DMS53 treated with DMSO at 0.1 percent for 48 hours (cell line): ENCODE data around the gene IVNS1ABP.

Experiments used
- DNase-seq: peaks from one replicate; lab custom pipeline; 2025; ENCODE audit not compliant: unreplicated experiment; lab: John Stamatoyannopoulos, UW

The IVNS1ABP gene

DNA sequence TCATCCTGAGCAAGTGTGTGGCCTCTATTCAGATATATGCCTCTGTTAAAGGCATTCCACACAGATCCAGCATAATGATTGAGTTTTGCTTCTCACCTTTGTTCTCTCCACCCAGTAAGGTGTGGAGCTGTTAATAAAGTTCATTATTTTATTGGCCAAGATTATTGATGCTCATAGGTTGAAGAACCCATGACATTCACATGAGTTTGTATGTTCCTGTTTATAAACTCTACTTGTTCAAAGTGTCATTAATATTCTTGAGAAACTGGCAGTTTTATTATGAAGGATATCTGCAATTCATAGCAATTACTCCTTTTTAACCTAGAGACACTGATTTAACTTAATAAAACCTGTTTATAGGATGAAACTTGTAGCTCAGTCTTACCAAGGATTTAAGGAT lies 22.0 kb downstream of the IVNS1ABP start:
- DNase-seq = no peak

DNA sequence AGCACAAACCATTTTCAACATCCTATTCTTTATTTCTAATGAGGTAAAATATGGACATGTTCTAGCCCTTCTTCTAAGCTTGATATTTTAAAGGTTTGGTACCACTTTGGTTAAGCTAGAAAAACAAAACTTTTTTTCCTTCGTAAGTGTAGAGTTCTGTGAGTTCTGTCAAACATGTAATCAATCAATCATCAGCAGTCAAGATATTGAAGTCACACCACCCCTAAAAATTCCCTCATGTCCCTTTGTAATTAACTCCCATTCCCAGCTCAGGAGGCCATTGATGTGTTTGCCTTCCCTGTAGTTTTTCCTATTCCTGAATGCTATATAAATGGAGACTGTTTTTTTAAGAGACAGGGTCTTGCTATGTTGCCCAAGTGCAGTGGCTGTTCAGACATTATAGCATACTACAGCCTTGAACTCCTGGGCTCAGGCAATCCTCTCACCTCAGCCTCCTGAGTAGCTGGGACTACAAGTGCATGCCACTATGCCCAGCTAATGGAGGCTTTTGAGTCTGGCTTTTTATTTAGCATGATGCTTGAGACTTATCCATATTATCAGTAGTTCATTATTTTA lies 23.0 kb downstream of the IVNS1ABP start:
- DNase-seq = no peak

DNA sequence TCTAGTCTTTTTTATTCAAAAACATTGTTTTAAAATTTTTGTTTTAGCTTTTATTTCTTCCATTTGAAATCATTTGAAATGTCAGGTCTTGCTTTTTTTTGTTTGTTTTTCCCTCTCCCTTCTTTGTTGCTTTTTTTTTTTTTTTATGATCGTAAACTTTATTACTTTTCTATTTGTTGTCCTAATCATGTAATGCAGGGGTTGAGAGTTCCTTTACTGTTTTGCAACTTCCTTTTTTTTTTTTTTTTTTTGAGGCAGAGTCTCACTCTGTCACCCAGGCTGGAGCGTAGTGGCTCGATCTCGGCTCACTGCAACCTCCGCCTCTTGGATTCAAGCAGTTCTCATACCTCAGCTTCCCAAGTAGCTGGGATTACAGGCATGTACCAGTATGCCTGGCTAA lies 24.8 kb downstream of the IVNS1ABP start:
- DNase-seq = no peak

DNA sequence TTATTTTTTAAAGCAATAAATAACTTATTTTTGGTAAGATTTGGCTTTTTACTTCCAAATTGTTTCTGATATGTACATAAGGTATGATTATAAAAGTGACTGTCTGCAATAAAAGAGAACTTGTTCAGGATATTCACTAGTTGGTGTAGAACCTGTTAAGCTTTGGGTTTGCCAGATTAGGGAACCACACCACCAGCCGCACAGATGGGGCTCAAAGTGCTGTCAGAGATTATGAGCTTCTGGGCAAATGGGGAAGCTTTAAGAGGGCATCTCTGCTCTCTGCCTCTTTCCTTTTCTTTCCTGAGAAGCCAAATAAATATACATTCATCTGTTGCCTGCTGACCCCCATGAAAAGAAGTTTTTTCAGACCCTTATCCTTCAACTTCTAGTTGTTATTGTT lies 25.4 kb downstream of the IVNS1ABP start:
- DNase-seq = no peak

DNA sequence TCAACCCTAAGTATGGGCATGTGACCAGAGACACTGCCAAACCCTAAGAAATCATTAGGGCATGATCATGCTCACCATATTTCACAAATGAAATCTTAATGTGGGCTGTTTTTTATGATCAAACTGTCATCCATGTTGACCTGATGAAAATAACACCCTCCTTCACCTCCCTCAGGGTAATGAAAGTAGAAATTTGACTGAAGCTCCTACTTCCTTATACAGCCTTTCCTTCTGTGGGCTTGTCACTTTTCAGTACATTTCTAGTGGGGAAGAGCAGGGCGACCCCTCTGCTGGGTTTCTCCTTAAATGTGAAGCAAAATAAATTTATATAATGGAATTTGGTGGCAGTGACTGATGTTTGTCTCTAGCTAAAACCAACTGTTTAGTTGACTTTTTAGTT lies 25.9 kb downstream of the IVNS1ABP start:
- DNase-seq = no peak

DNA sequence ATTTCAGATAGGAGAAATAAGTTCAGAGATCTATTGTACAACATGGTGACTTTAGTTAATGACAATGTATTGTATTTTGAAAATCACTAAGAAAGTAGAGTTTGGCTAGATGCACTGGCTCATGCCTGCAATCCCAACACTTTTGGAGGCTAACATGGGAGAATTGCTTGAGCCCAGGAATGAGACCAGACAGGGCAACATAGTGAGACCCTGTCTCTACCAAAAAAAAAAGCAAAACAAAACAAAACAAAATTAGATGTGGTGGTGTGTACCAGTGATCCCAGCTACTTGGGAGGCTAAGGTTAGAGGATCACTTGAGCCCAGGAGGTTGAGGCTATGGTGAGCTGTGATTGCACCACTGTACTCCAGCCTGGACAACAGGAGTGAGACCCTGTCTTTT lies 27.2 kb downstream of the IVNS1ABP start:
- DNase-seq = no peak

DNA sequence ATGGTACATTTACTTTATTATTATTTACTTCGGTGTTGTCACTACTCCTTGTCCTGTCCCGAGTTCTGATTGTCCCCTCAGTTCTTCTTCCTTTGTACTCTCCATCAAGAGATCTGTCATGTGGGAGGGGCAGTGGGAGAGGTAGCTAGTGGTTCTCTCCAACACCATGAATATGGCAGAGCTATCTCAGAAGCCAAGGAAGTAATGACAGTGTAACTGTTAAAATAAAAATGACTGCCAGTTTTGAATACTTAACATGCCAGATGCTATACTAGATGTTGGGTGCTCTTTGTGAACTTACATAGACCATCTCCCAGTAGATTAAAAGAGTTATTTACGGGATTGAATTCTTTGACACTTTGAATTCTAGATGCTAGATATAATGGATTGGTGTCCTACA lies 28.6 kb downstream of the IVNS1ABP start:
- no peak for DNase-seq

DNA sequence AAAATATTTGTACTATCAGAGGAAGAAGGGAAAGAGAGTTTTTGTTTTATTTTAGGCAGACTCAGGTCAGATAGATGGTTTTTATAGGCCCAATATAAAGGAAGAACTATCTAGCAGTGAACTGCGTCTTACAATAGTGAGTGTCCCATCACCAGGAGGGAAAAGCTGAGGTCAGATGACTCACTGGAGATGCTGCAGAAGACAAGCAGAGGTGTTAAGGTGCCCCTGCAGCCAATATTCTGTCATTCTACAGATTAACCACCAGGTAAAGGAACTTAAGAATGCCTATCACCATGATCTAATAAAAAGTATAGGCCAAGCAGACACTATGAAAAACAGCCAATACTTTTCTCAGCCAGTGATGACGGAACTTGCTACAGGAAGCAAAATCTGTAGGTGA lies 29.6 kb downstream of the IVNS1ABP start:
- no peak for DNase-seq

DNA sequence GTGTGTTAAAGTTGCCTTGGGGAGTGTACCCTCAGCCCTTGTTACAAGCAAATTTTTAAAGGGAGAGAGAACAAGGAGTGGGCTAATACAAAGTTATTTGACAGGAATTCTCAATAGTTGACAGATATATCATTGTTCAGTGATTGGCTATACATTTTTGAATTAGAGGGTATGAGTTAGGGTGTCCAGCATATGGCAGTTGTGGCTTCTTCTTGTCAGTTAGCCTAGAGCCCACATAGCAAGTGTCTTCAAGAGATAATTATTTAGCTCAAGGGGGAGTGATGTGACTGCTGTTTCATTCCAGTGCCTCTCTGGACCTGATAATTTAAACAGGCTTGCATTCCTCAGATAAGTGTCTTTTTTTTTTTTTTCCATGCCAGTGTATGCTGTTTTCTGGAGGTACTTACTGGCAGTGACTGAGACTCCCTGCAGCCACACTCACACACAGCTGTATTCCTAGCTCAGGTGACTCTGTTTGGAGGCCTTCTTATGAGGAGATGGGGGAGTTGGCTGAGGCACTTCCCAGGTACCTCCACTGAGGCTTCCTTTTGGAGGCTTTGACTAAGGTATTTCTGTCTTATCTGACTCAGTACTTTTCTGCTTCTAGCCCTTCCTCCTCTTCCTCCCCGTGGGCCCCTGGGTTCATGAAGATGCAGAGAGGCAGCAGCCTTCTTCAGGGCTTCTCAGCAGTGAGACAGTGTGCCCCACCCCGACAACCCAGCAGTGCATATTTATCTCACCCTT lies 32.3 kb downstream of the IVNS1ABP start:
- DNase-seq = no peak

DNA sequence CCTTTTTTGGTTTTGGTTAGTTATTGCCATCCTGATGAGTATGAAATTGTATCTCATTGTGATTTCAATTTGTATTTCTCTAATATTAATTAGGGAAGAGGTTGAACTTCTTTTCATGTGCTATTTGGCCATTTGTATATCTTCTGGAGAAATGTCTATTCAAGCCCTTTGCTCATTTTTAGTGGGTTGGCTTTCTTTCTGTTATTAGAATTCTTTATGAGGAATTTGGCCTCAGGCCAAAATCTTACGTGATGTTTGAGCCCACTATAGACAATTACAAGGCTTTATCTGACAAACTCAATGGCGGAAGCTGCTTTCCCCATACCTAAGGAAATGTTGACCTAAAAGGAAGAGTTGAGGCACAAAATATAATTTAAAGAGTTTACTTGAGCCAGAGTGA lies 32.9 kb downstream of the IVNS1ABP start:
- DNase-seq = no peak

DNA sequence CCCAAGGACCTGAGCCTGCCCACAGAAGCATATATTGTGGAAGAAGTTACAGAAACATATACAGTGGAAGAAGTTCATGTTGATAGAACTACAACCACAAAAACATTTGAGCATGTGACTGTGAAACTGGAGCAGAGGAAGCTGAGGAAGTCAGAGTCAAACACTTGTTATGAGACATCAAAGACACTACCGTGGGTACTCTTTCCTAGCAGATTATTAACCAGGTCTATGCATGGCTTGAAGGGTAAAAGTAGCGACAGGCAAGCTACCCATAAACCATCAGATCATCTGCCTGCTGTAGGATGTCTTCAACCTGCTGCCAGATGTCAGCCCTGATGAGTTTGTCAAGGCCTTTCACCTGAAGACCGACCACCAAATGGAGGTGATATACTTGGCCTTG lies 35.8 kb downstream of the IVNS1ABP start:
- peak; percentile 79 for DNase-seq

DNA sequence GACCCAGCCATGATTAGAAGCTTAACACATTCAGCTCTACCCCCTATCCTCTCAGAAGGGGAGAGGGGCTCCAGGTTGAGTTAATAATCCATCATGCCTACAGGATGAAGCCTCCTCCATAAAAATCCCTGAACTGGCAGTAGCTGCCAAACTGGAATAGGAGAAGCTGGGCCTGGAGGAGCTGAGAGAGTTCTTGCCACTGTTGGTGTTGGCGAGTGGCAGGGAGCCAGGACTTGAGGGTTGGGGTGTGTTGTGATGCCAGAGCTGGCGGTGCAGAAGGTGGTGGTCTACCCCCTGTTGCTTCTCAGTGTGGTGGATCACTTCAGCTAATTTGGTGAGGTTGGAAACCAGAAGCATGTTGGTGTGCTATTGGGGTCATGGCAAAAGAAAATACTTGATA lies 36.5 kb downstream of the IVNS1ABP start:
- DNase-seq = no peak

DNA sequence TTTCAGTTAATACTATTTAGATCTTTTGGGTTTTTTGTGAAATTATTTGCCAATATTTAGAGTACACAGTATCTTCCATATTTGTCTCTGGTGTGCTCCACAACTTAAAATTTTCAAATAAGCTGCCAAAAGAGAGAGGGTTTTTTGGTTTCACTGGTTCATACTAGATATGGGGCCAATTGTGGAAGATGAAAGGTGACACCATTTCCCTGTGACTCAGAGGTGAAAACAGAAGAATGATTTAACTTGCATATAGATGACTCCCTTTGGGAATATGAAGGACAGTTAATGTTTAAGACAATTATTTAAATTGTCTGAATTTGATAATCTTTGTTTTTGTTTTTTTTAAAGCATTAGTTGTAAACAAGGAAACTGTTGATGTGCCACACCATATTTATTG lies 37.5 kb downstream of the IVNS1ABP start:
- DNase-seq = peak; percentile 4

DNA sequence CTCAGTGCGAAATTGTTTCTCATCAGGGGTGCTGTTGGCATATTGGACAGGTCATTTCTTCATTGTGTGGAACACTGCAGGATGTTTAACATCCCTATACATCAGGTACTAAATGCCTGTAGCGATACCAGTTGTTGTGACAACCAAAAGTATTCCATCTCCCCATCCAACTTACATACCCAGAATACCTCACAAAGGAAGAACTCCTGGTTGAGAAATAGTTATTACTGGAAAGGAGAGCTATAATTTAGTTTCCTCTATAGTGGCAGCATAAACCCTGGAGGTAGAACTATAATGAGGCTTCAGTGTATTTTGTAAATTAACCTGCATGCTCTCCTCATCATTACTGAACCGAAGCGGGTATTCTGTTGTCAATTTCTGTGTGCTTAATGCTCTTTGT lies 45.1 kb downstream of the IVNS1ABP start:
- DNase-seq = no peak

DNA sequence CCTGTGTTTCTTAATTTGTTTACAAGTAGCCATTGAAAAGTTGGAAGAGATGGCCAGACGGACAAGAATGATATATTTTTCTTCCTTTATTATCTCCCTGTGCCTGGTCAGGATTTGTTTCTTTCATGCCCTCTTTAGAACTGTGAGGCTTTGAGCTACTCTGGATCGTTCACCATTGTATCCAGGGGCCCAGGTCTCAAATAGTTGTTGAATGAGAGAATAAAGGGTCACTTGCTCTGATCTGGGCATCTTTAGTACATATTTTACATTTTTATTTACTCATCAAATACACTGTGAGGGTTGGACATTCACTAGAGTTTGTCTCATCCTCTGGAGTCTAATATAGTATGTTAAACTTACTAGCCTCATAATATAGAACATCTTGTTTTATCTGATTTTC lies 48.7 kb downstream of the IVNS1ABP start:
- no peak for DNase-seq

DNA sequence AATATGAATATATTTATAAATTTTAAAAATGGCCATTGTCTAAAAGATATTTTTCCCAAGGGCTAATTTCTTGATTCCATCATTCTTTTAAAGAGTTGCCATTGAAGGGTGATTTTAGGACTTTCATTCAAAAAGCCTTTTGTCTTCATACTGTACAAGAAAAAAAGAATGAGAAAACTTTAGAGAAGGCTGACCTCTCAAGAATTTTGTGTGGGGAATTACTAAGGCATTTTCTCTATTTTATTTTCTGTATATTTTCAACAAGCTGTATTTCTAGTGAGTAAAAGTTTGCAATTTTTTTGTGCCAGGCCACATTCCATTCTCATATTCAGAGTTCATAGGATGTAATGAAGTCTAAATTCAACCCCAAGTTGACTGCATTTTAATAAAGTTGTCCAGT lies 49.3 kb downstream of the IVNS1ABP start:
- DNase-seq = no peak

DNA sequence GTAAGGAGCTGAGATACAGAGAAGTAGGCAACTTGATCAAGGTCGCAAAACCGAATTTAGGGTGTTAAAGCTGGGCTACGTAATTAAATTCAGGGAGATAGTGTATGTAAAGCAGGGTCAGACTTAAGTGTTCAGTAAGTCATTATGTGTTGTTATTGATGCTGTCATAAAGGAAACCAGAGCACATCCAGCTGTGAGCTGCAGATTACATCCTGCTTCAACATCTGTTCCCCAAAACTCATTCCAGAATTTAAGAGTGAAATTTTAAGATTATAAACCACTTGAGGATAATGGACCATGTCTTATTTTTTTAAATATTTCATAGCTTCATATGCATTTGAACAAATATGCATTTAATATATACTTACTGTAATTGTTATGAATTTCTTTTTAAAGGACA lies 49.7 kb downstream of the IVNS1ABP start:
- DNase-seq = no peak

DNA sequence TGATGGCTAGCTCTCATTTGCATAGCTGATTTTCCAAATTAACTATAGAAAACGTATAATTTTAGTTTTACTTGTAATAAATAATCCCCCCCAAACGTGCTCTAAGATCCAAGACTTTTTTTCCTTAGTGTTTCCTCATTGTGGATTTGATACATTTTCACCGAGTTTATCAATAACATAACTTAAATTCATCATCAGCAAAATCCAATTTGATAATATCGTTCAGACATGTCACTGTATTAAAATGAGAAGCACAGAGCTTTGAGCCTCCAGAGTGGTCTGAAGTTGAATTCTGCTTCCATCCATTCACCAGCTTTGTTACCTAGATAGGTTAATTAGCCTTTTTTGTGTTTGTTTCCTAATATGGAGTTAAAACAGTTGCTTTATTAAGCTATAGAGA lies 51.7 kb downstream of the IVNS1ABP start:
- no peak for DNase-seq

DNA sequence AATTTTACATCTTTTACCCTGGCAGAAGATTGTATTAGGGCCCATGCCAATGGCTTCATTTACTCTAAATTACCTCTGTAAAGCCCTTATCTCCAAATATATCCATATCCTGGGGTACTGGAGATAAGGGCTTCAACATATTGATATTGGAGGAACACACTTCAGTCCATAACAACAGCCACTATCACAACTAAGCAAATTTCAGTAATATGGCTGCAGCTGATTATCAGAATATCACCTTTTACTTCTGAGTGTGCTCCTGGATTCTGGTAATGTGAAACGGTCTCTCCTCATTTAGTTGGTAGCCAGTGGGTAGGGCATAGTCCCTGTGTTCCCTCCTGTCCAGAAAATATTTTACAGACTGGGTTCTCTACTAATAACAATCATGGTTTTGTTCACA lies 53.3 kb downstream of the IVNS1ABP start:
- no peak for DNase-seq

DNA sequence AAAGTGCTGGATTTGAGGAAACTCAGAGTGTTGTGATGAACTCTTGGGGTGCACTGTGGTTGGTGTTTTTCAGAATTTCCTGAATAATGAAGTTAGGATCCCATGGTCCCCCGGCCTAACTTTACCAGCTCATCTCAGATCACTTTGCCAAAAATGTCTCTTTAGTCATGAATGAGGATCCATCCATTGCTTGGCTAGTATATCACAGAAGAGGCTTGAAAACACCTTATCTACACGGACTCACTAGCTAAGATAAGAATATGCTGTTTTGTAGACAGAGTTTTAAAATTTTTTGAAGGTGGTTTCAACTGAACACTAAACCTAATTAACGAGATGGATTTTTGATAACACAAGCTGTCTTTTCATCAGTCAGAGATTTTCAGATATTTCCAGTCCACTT lies 53.8 kb downstream of the IVNS1ABP start:
- DNase-seq = no peak

DNA sequence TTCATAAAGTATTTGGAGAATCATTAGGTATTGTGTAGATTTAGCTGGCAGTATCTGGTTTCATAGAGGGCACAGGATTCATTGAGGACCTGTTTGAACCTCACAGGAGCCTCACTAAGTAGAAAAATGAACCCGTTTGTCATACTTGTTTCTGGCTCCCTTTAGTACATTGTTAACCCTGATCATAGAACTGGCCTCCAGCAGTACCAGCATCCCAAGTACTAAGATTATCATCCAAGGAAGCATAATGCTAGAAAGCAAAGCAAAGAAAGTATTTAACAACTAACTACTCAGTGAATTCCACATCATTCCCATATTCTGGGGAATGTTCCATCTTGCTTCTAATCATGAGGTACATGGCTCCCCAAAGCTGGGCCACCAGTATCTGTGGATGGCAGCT lies 54.9 kb downstream of the IVNS1ABP start:
- no peak for DNase-seq

DNA sequence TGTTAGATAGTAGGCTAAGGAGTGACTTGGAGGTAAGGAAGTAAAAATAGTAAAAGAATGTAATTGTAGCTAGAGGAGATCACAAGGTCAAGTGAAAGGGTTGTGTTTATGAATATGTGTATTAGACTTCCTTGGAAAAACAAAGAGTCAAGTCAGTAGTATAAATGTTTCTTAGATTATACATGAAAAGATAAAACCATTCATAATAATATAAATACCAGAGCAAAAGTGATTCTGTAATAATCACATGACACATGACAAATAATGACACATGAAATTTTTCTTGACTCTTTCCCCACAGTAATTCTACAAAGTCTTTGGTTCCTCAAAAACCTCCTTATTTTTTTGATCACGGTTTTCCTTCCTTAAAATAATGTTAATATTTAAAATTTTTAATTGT lies 56.4 kb downstream of the IVNS1ABP start:
- no peak for DNase-seq

DNA sequence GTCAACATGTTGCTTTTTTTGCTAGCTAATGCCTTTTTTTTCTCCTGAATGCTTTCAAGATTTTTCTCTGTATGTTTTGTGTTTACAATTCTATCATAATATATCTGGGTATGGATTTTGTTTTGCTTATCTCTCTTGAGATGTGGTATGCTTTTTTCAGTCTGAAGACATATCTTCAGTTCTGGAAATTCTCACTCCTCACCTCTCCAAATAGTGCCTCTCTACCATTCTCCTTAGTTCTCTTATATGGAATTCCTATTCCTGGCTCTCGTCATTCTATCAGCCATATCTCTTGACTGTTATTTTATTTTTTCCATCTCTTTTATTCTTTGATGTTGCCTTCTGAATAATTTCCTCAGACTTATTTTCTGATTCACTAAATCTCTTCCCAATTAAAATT lies 58.4 kb downstream of the IVNS1ABP start:
- DNase-seq = no peak
